HL-60/S4 treated with retinoic acid at 250 ng/mL for 4 days and 3 days (cell line): ENCODE results near the gene NLRP7.
"Not testable (repeated sequence)": the region's sequence is repeated elsewhere in the genome, so short reads cannot be mapped to it uniquely, and the experiment has no call there.

Source experiments
- in situ Hi-C: fragments of 300-500 bp; cut with MboI; formaldehyde crosslinking; loops from 2 replicates; pipeline ENCODE4 v1.7.0; 2022; ENCODE audit warnings: low sequenced_read_pairs

The NLRP7 gene

GRCh38 chr19:54921082-54921481 lies 26.2 kb downstream of the NLRP7 start:
- in situ Hi-C loops: loop anchor here (10.0 kb wide), 1 partner anchor 266 kb away; no protein-coding TSS in a partner anchor

GRCh38 chr19:54919646-54920563 lies 27.4 kb downstream of the NLRP7 start:
- in situ Hi-C loops: loop anchor here (10.0 kb wide), 1 partner anchor 265 kb away; no protein-coding TSS in a partner anchor

GRCh38 chr19:54918499-54918898 lies 28.8 kb downstream of the NLRP7 start:
- in situ Hi-C loops: no loop called here

GRCh38 chr19:54916822-54917221 lies 30.5 kb downstream of the NLRP7 start:
- in situ Hi-C loops: no loop called here

- in situ Hi-C loops: not testable (repeated sequence)
Observed at GRCh38 chr19:54907899-54908298, 39.4 kb downstream of the NLRP7 start.

- in situ Hi-C loops: no loop called here
Observed at GRCh38 chr19:54906819-54907218, 40.5 kb downstream of the NLRP7 start.

- in situ Hi-C loops: no loop called here
Observed at GRCh38 chr19:54905803-54906511, 41.4 kb downstream of the NLRP7 start, which contains the start of gene NCR1. NCR1 (plus strand) TSS chr19:54906148; CDS start chr19:54906188, 40 bp downstream.

- in situ Hi-C loops: no loop called here
Observed at GRCh38 chr19:54905421-54905802, 41.9 kb downstream of the NLRP7 start.

- in situ Hi-C loops: not testable (repeated sequence)
Observed at GRCh38 chr19:54904261-54904660, 43.1 kb downstream of the NLRP7 start.

- in situ Hi-C loops: no loop called here
Observed at GRCh38 chr19:54903303-54903702, 44.0 kb downstream of the NLRP7 start.

GRCh38 chr19:54902061-54902460 lies 45.3 kb downstream of the NLRP7 start:
- in situ Hi-C loops: no loop called here

- in situ Hi-C loops: not testable (repeated sequence)
Observed at GRCh38 chr19:54901153-54901552, 46.2 kb downstream of the NLRP7 start.

- in situ Hi-C loops: not testable (repeated sequence)
Observed at GRCh38 chr19:54899646-54900045, 47.7 kb downstream of the NLRP7 start.

- in situ Hi-C loops: not testable (repeated sequence)
Observed at GRCh38 chr19:54898685-54899084, 48.6 kb downstream of the NLRP7 start.

- in situ Hi-C loops: no loop called here
Observed at GRCh38 chr19:54896036-54896435, 51.3 kb downstream of the NLRP7 start.

- in situ Hi-C loops: not testable (repeated sequence)
Observed at GRCh38 chr19:54894106-54894505, 53.2 kb downstream of the NLRP7 start.

- in situ Hi-C loops: no loop called here
Observed at GRCh38 chr19:54893406-54893805, 53.9 kb downstream of the NLRP7 start.

- in situ Hi-C loops: no loop called here
Observed at GRCh38 chr19:54889566-54889965, 57.8 kb downstream of the NLRP7 start.

- in situ Hi-C loops: no loop called here
Observed at GRCh38 chr19:54888239-54888638, 59.1 kb downstream of the NLRP7 start.

- in situ Hi-C loops: no loop called here
Observed at GRCh38 chr19:54883228-54883627, 64.1 kb downstream of the NLRP7 start.

GRCh38 chr19:54882758-54883157 lies 64.6 kb downstream of the NLRP7 start:
- in situ Hi-C loops: no loop called here

GRCh38 chr19:54881884-54882283 lies 65.4 kb downstream of the NLRP7 start:
- in situ Hi-C loops: no loop called here
